ENCODE data around the gene IL17B.

IL17B gene

GRCh38 chr5:149374801-149375200 lies 4.3 kb downstream of the IL17B start:
- no peak overlapping the region for H3K4me3 ChIP-seq (ENCODE audit: low read depth, low read length)
- H3K36me3 ChIP-seq, result no peaks in the 10 kb centered on the region
- peak overlapping the region; percentile 36 for H3K27ac ChIP-seq
- no peaks in the 10 kb centered on the region for H3K9me3 ChIP-seq (ENCODE audit: severe bottlenecking)
- no peaks in the 10 kb centered on the region for H3K27me3 ChIP-seq (ENCODE audit: insufficient read depth, low read depth, severe bottlenecking)
- peak; percentile 65 for DNase-seq
- TF ChIP-seq CTCF (IDR thresholded peaks at IDR 0.05; ENCODE audit: low read depth, low read length), result no peak

GRCh38 chr5:149374303-149374702 lies 4.8 kb downstream of the IL17B start:
- TF ChIP-seq CTCF (IDR thresholded peaks at IDR 0.05; ENCODE audit: low read depth, low read length), result no peak
- Histone ChIP-seq H3K4me3 (ENCODE audit: low read depth, low read length) (no peak overlapping the region), H3K9me3 (ENCODE audit: severe bottlenecking) (no peaks in the 10 kb centered on the region), H3K27ac (peak overlapping the region; percentile 36), H3K27me3 (ENCODE audit: insufficient read depth, low read depth, severe bottlenecking) (no peaks in the 10 kb centered on the region), H3K36me3 (no peaks in the 10 kb centered on the region)
- DNase-seq, result no peak

GRCh38 chr5:149372932-149373331 lies 6.2 kb downstream of the IL17B start:
- no peak for DNase-seq
- no peak for TF ChIP-seq CTCF (IDR thresholded peaks at IDR 0.05; ENCODE audit: low read depth, low read length)
- H3K27me3 ChIP-seq (ENCODE audit: insufficient read depth, low read depth, severe bottlenecking), result no peaks in the 10 kb centered on the region
- H3K36me3 ChIP-seq, result no peaks in the 10 kb centered on the region
- no peak overlapping the region for H3K27ac ChIP-seq
- H3K9me3 ChIP-seq (ENCODE audit: severe bottlenecking), result no peaks in the 10 kb centered on the region
- no peak overlapping the region for H3K4me3 ChIP-seq (ENCODE audit: low read depth, low read length)

GRCh38 chr5:149372076-149372795 lies 6.9 kb downstream of the IL17B start:
- no peaks in the 10 kb centered on the region for H3K9me3 ChIP-seq (ENCODE audit: severe bottlenecking)
- no peak for DNase-seq
- H3K27me3 ChIP-seq (ENCODE audit: insufficient read depth, low read depth, severe bottlenecking), result no peaks in the 10 kb centered on the region
- no peaks in the 10 kb centered on the region for H3K36me3 ChIP-seq
- H3K4me3 ChIP-seq (ENCODE audit: low read depth, low read length), result no peak overlapping the region
- TF ChIP-seq CTCF (IDR thresholded peaks at IDR 0.05; ENCODE audit: low read depth, low read length), result no peak
- no peak overlapping the region for H3K27ac ChIP-seq

- Histone ChIP-seq H3K9me3 (ENCODE audit: severe bottlenecking) (no peaks in the 10 kb centered on the region), H3K27ac (no peak overlapping the region), H3K4me3 (ENCODE audit: low read depth, low read length) (no peak overlapping the region), H3K27me3 (ENCODE audit: insufficient read depth, low read depth, severe bottlenecking) (no peaks in the 10 kb centered on the region), H3K36me3 (no peaks in the 10 kb centered on the region)
- TF ChIP-seq CTCF (IDR thresholded peaks at IDR 0.05; ENCODE audit: low read depth, low read length), result peak; percentile 89
- DNase-seq, result peak; percentile 75
Observed at GRCh38 chr5:149371296-149371962, 7.7 kb downstream of the IL17B start.

Measured in WERI-Rb-1 (cell line).